Neural progenitor cell (in vitro differentiated cells): Measurements from ENCODE around the gene CNTN3.
A peak's percentile ranks its signal among the peaks of the same experiment; 100 is the strongest.

Experiments used
- CTCF ChIP-seq: fragments of 200-600 bp; sonication (generic); IDR thresholded peaks from 2 replicates; pipeline ENCODE4 v1.5.1; 2017; ENCODE audit warnings: antibody characterized with exemption, mild to moderate bottlenecking
- EZH2 ChIP-seq: fragments of 200-600 bp; sonication (generic); IDR thresholded peaks from 2 replicates; pipeline ENCODE4 v1.6.1; 2017; ENCODE audit warnings: antibody characterized with exemption, mild to moderate bottlenecking, moderate library complexity

DNA sequence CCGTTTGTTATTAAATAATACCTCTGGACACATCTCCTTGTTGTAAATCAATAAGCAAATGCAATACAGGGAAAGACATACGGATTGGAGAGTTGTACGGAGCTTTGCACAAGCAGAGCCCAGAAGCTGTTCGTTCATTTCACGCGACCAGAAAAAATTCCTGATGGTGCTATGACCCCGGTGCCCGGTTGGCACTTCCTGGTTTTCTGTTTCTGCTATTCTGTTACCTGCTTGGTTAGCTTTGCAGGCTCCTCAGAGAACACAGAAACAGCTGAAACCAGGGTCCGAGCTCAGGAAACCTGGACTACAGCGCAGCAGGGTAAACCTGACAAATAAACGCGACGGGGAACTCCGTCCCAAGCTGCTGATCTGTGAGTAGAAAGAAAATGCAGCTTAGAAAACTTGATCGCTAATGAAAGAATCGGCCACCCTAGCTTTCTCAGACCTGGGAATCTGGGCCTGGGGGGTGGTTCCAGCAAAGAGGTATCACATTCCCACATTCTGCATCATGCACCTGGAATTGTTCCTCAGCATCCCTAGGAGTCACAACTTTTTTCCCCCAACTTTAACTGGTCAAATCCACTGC lies 845 bp downstream of the CNTN3 start:
- TF ChIP-seq CTCF: no peak
- peak; percentile 24 for TF ChIP-seq EZH2
